Endodermal cell (in vitro differentiated cells): ENCODE measurements around the gene CHRNA5. TPM values are rescaled to one million over a fixed set of nuclear protein-coding genes. Genes with fewer than 3 reads are reported as not detected.

ENCODE experiments used
- DNase-seq: peaks from one replicate; pipeline ENCODE4 v3.0.0-alpha.2; 2017
- H3K27ac ChIP-seq: 2 replicates; pipeline ENCODE4 v1.5.1; 2013; ENCODE audit warnings: mild to moderate bottlenecking, low read depth, low read length, moderate library complexity
- H3K27me3 ChIP-seq: 2 replicates; pipeline ENCODE4 v1.6.1; 2013; ENCODE audit warnings: mild to moderate bottlenecking, low read length, moderate library complexity; ENCODE audit not compliant: insufficient read depth, control insufficient read depth, poor library complexity, severe bottlenecking
- H3K36me3 ChIP-seq: 2 replicates; pipeline ENCODE4 v1.7.0; 2013; ENCODE audit warnings: mild to moderate bottlenecking, low read length, moderate library complexity; ENCODE audit not compliant: control insufficient read depth, insufficient read depth
- H3K4me1 ChIP-seq: one replicate; pipeline ENCODE4 v1.7.0; 2013; ENCODE audit warnings: low read length; ENCODE audit not compliant: control insufficient read depth, insufficient read depth
- H3K4me3 ChIP-seq: 2 replicates; pipeline ENCODE4 v1.5.1; 2013; ENCODE audit warnings: mild to moderate bottlenecking, low read length, moderate library complexity
- H3K9ac ChIP-seq: 2 replicates; pipeline ENCODE4 v1.6.1; 2013; ENCODE audit warnings: mild to moderate bottlenecking, low read length, moderate library complexity; ENCODE audit not compliant: poor library complexity, severe bottlenecking; ENCODE audit errors: extremely low read depth
- H3K9me3 ChIP-seq: 2 replicates; pipeline ENCODE4 v1.6.1; 2013; ENCODE audit warnings: mild to moderate bottlenecking, low read length, moderate library complexity; ENCODE audit not compliant: control insufficient read depth
- H3K27ac Mint-ChIP-seq: 2 replicates; pipeline ENCODE4 v1.8.0; 2020; ENCODE audit warnings: mixed read lengths
- H3K27me3 Mint-ChIP-seq: 2 replicates; pipeline ENCODE4 v1.8.0; 2021; ENCODE audit warnings: mild to moderate bottlenecking, mixed read lengths; ENCODE audit not compliant: insufficient read depth
- H3K36me3 Mint-ChIP-seq: 2 replicates; pipeline ENCODE4 v1.8.0; 2020; ENCODE audit warnings: low read depth, mixed read lengths
- H3K4me1 Mint-ChIP-seq: 2 replicates; pipeline ENCODE4 v1.8.0; 2020; ENCODE audit warnings: mixed read lengths
- H3K4me3 Mint-ChIP-seq: 2 replicates; pipeline ENCODE4 v1.8.0; 2020; ENCODE audit warnings: mild to moderate bottlenecking, moderate library complexity, mixed read lengths
- H3K9me3 Mint-ChIP-seq: 2 replicates; pipeline ENCODE4 v1.8.0; 2020; ENCODE audit warnings: mild to moderate bottlenecking, mixed read lengths
- WGBS, 2 experiments: methylation state at CpG; one replicate each; pipeline versions ENCODE4 v1.1.5 to v1.1.7; 2013; ENCODE audit warnings: missing lambda C conversion rate in 2 of 2, mixed read lengths in 1 of 2; ENCODE audit not compliant: insufficient coverage in 1 of 2, insufficient read length in 1 of 2; 5-methylcytosine and 5-hydroxymethylcytosine counted together
- total RNA-seq, 2 donors: library from RNA; stranded (reverse); fragmentation: NEBNext Ultra II Directional in 1 of 2; extraction: Animal tissue kit (Norgen Biotek cat#: 25700) in 1 of 2; gene quantifications; 2 replicates in 1 of 2; 3 replicates in 1 of 2; pipeline ENCODE4 v1.2.1, GENCODE V29; 2021
- TF ChIP-seq, protein P1 (sequence below): fragments of 200-600 bp; sonication (generic); conservative IDR thresholded peaks from 2 replicates; pipeline ENCODE4 v1.5.0; 2021; ENCODE audit warnings: antibody characterized with exemption, mild to moderate bottlenecking

Gene CHRNA5
- total RNA-seq, 2 donors from 2014 or later, result 16.4 to 23.0 TPM

DNA sequence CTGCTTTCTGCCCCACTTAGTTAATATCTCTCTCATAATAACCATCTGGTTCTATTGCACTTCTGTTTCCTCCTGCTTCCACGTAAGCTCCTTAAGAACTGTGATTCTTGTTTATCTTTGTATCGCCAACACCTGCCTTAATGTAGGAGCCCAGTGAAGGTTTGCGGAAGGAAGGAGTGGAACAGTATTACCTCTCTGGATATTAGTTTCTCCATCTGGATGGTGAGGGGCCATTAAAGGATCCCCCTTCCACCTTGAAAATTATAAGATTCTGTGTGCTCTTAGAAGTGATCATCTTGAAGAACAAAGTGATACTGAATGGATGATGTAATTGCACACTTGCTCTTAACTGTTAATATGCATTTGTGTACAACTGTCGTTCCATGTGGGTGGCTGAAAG is 2.2 kb downstream of the CHRNA5 start:
- H3K4me3 Mint-ChIP-seq, result no peak overlapping the region
- Histone ChIP-seq H3K4me3 (no peak overlapping the region), H3K4me1 (peaks cover 5% of the 10 kb centered on the region), H3K9me3 (no peaks in the 10 kb centered on the region), H3K9ac (no peak overlapping the region), H3K36me3 (no peaks in the 10 kb centered on the region), H3K27ac (no peak overlapping the region), H3K27me3 (no peaks in the 10 kb centered on the region)
- no peaks in the 10 kb centered on the region for H3K9me3 Mint-ChIP-seq
- TF ChIP-seq, protein P1, sequence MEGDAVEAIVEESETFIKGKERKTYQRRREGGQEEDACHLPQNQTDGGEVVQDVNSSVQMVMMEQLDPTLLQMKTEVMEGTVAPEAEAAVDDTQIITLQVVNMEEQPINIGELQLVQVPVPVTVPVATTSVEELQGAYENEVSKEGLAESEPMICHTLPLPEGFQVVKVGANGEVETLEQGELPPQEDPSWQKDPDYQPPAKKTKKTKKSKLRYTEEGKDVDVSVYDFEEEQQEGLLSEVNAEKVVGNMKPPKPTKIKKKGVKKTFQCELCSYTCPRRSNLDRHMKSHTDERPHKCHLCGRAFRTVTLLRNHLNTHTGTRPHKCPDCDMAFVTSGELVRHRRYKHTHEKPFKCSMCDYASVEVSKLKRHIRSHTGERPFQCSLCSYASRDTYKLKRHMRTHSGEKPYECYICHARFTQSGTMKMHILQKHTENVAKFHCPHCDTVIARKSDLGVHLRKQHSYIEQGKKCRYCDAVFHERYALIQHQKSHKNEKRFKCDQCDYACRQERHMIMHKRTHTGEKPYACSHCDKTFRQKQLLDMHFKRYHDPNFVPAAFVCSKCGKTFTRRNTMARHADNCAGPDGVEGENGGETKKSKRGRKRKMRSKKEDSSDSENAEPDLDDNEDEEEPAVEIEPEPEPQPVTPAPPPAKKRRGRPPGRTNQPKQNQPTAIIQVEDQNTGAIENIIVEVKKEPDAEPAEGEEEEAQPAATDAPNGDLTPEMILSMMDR, result no peak
- no peak overlapping the region for H3K27ac Mint-ChIP-seq
- no peaks in the 10 kb centered on the region for H3K36me3 Mint-ChIP-seq
- no peak for DNase-seq
- H3K27me3 Mint-ChIP-seq, result peaks cover 4% of the 10 kb centered on the region
- 94 to 100% methylated on average over 4 of the region's 4 CpGs for WGBS, 2 experiments
- H3K4me1 Mint-ChIP-seq, result peaks cover 22% of the 10 kb centered on the region

DNA sequence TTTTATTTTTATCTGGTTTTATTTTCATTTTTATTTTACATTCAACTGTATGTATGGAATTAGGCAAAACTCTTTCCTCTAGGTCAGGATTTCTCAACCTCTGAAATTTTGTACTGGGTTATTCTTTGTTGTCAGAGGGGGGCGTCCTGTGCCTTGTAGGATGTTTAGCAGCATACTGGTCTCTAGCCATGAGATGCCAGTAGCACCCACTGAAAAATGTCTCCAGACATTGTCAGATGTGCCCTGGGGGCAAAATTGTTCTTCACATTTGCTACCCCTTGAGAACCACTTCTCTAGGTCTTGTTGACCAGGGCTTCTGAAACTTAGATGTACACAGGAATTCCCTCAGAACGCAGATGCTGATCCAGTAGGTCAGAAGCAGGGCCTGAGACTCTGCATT is 5.4 kb downstream of the CHRNA5 start:
- Mint-ChIP-seq H3K27ac (no peak overlapping the region), H3K36me3 (no peaks in the 10 kb centered on the region), H3K9me3 (no peaks in the 10 kb centered on the region), H3K27me3 (peaks cover 3% of the 10 kb centered on the region), H3K4me1 (peaks cover 10% of the 10 kb centered on the region), H3K4me3 (no peak overlapping the region)
- Histone ChIP-seq H3K9me3 (no peaks in the 10 kb centered on the region), H3K4me3 (no peak overlapping the region), H3K36me3 (no peaks in the 10 kb centered on the region), H3K27ac (no peak overlapping the region), H3K27me3 (no peaks in the 10 kb centered on the region), H3K9ac (no peak overlapping the region), H3K4me1 (no peaks in the 10 kb centered on the region)
- WGBS, 2 experiments, result 75 to 100% methylated on average over 2 of the region's 2 CpGs
- TF ChIP-seq, protein P1, result peak; percentile 50
- DNase-seq, result no peak

DNA sequence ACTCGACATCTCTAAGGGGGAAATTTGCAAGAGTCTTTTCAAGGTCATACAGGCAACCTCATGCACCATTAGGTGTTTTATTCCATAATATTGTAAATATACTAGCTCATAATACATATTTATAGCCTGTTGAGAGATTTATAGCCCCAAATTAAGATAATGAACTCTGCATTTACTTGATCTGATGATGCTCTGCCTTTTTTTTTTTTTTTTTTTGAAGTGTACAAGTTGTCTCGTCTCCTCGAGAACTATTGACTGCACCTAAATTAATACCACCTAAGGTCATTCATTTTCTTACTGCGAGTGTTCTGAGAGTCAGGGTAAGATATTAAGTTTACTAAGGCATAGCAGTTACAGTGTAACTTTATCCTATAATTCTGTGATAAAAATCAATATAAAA is 6.1 kb downstream of the CHRNA5 start:
- Histone ChIP-seq H3K4me1 (no peaks in the 10 kb centered on the region), H3K27ac (no peak overlapping the region), H3K9ac (no peak overlapping the region), H3K4me3 (no peak overlapping the region), H3K9me3 (no peaks in the 10 kb centered on the region), H3K36me3 (no peaks in the 10 kb centered on the region), H3K27me3 (no peaks in the 10 kb centered on the region)
- Mint-ChIP-seq H3K27ac (no peak overlapping the region), H3K4me1 (peaks cover 7% of the 10 kb centered on the region), H3K9me3 (no peaks in the 10 kb centered on the region), H3K4me3 (no peak overlapping the region), H3K36me3 (no peaks in the 10 kb centered on the region), H3K27me3 (no peaks in the 10 kb centered on the region)
- no peak for DNase-seq
- TF ChIP-seq, protein P1, result no peak
- 98% methylated on average over 2 of the region's 4 CpGs; no CpG with 5 or more reads in 1 of the 2 experiments for WGBS, 2 experiments
